K562 (cell line): ENCODE results near the gene SNTG2. TPM values are rescaled to one million over a fixed set of nuclear protein-coding genes. Genes with fewer than 3 reads are reported as not detected.

ENCODE experiments used
- ATAC-seq: fragments of 200-7000 bp; cut with Tn5 transposase; 3 replicates; pipeline ENCODE4 v1.9.1; 2020; ENCODE audit warnings: moderate library complexity
- BruUV-seq: library from RNA; stranded (reverse); fragments of 400-500 nt; replicated peaks from 2 replicates; lab custom pipeline; 2021; lab: Mats Ljungman, UMichigan
- CTCF ChIA-PET: fragments of 300-600 bp; formaldehyde crosslinking; extraction: SDS; loops from one replicate; lab custom pipeline; 2021; ENCODE audit warnings: low intra/inter-chr PET ratio; lab: Yijun Ruan, JAX
- POLR2A ChIA-PET: fragments of 300-600, 350-650 bp; sonication (Branson Sonifier 250); formaldehyde crosslinking; extraction: SDS; loops from one replicate; lab custom pipeline; 2021; ENCODE audit warnings: antibody characterized with exemption, inconsistent platforms; lab: Yijun Ruan, JAX
- DNase-seq, 4 experiments: peaks; one replicate each; pipeline versions ENCODE4 v3.0.0 to v3.0.0-alpha.2; 2011 to 2018; ENCODE audit warnings: low spot score in 3 of 4, mixed read lengths in 3 of 4; ENCODE audit errors: extremely low read depth in 1 of 4
- FAIRE-seq: peaks from 2 replicates; lab custom pipeline; 2011; peaks lifted over from hg19 to GRCh38; lab: Jason Lieb, UNC
- H2AFZ ChIP-seq: 2 replicates; pipeline ENCODE4 v1.6.0; 2011; ENCODE audit warnings: low read depth, low read length, control low read depth, inconsistent platforms
- H3K27ac ChIP-seq: fragments of 200-600 bp; 3 replicates; pipeline ENCODE4 v1.8.0; 2011; ENCODE audit warnings: low read depth, mild to moderate bottlenecking, control low read depth, inconsistent platforms, low read length, moderate library complexity, mixed read lengths; ENCODE audit errors: extremely low read depth
- H3K27me3 ChIP-seq, 2 experiments: fragments of 300-600 bp in 1 of 2; 2 replicates in 1 of 2; 3 replicates in 1 of 2; pipeline versions ENCODE4 v1.6.0 to v1.8.0; 2011; ENCODE audit warnings: inconsistent platforms in 2 of 2, low read length in 2 of 2, mild to moderate bottlenecking in 1 of 2, mixed read lengths in 1 of 2, moderate library complexity in 1 of 2; ENCODE audit not compliant: control insufficient read depth in 2 of 2, insufficient read depth in 2 of 2
- H3K36me3 ChIP-seq: fragments of 300-600 bp; 3 replicates; pipeline ENCODE4 v1.8.0; 2011; ENCODE audit warnings: mild to moderate bottlenecking, low read length, inconsistent platforms; ENCODE audit not compliant: control insufficient read depth, insufficient read depth
- H3K4me1 ChIP-seq, 2 experiments: fragments of 200-600 bp in 1 of 2; replicated peaks in 1 of 2; 2 replicates in 1 of 2; 3 replicates in 1 of 2; pipeline versions ENCODE4 v1.5.1 to v1.8.0; 2011; ENCODE audit warnings: inconsistent platforms in 2 of 2, low read length in 2 of 2, mild to moderate bottlenecking in 1 of 2, mixed read lengths in 1 of 2, moderate library complexity in 1 of 2; ENCODE audit not compliant: control insufficient read depth in 2 of 2, insufficient read depth in 2 of 2
- H3K4me2 ChIP-seq: 2 replicates; pipeline ENCODE4 v1.6.1; 2011; ENCODE audit warnings: low read length, control low read depth, inconsistent platforms, mixed read lengths; ENCODE audit not compliant: insufficient read depth
- H3K4me3 ChIP-seq: fragments of 200-600 bp; sonication (generic), shearing (Covaris generic); 2 replicates; pipeline ENCODE4 v1.5.1; 2016; ENCODE audit warnings: control low read depth, inconsistent platforms
- H3K79me2 ChIP-seq: fragments of 200-600 bp; 3 replicates; pipeline ENCODE4 v1.8.0; 2011; ENCODE audit warnings: low read length, inconsistent platforms; ENCODE audit not compliant: control insufficient read depth, insufficient read depth
- H3K9ac ChIP-seq, 2 experiments: 2 replicates each; pipeline versions ENCODE4 v1.6.0 to v1.6.1; 2011; ENCODE audit warnings: low read depth in 2 of 2, low read length in 2 of 2, control low read depth in 1 of 2, inconsistent platforms in 1 of 2, mild to moderate bottlenecking in 1 of 2, mixed read lengths in 1 of 2; ENCODE audit not compliant: insufficient read depth in 1 of 2
- H3K9me1 ChIP-seq: one replicate; pipeline ENCODE4 v1.6.0; 2011; ENCODE audit warnings: inconsistent platforms, mild to moderate bottlenecking, low read length, moderate library complexity; ENCODE audit not compliant: control insufficient read depth, insufficient read depth
- H3K9me3 ChIP-seq: replicated peaks from 2 replicates; pipeline ENCODE4 v1.5.1; 2011; ENCODE audit warnings: low read depth, low read length, inconsistent platforms; ENCODE audit not compliant: control insufficient read depth, insufficient read depth
- H4K20me1 ChIP-seq: replicated peaks from 2 replicates; pipeline ENCODE4 v1.6.1; 2011; ENCODE audit warnings: low read length, inconsistent platforms, mixed read lengths; ENCODE audit not compliant: control insufficient read depth, insufficient read depth
- BACH1 ChIP-seq: fragments of 200-800 bp; sonication (Bioruptor generic); IDR thresholded peaks from 2 replicates; pipeline ENCODE4 v1.6.1; 2016; ENCODE audit warnings: missing genetic modification characterization, missing compliant biosample characterization
- CAMTA2 ChIP-seq: fragments of 250-450 bp; sonication (Bioruptor Pico); conservative IDR thresholded peaks from 2 replicates; pipeline ENCODE4 v1.5.1; 2022
- COPS2 ChIP-seq: fragments of 450-650 bp; conservative IDR thresholded peaks from 2 replicates; pipeline ENCODE4 v1.6.1; 2016; ENCODE audit warnings: mild to moderate bottlenecking, moderate library complexity
- ETV6 ChIP-seq, 3 experiments: fragments of 150-350 bp in 1 of 3; sonication (generic) in 1 of 3; formaldehyde crosslinking in 1 of 3; IDR thresholded peaks; 2 replicates each; pipeline versions ENCODE4 v1.6.1 to v1.8.0; 2014 to 2022; ENCODE audit warnings: borderline replicate concordance in 2 of 3, low read depth in 2 of 3, antibody characterized with exemption in 1 of 3, low read length in 1 of 3, mild to moderate bottlenecking in 1 of 3, missing genetic modification reagents in 1 of 3
- FOXP1 ChIP-seq: sonication (generic); formaldehyde crosslinking; IDR thresholded peaks from 2 replicates; pipeline ENCODE4 v1.8.0; 2022; ENCODE audit warnings: mild to moderate bottlenecking, missing genetic modification reagents
- GABPA ChIP-seq: fragments of 200-800 bp; sonication (Bioruptor generic); conservative IDR thresholded peaks from 2 replicates; pipeline ENCODE4 v1.6.1; 2016; ENCODE audit warnings: low read depth, missing genetic modification characterization, missing compliant biosample characterization
- SLC30A9 ChIP-seq: fragments of 250-450 bp; sonication (Bioruptor Pico); IDR thresholded peaks from 2 replicates; pipeline ENCODE4 v1.8.0; 2022; ENCODE audit warnings: mild to moderate bottlenecking, moderate library complexity
- SMAD2 ChIP-seq: fragments of 150-350 bp; IDR thresholded peaks from 2 replicates; pipeline ENCODE4 v1.6.1; 2014; ENCODE audit warnings: low read depth, mild to moderate bottlenecking, low read length
- SP1 ChIP-seq: sonication (generic); formaldehyde crosslinking; IDR thresholded peaks from 2 replicates; pipeline ENCODE4 v1.8.1; 2022; ENCODE audit warnings: mild to moderate bottlenecking, missing genetic modification reagents
- SREBF2 ChIP-seq: sonication (generic); formaldehyde crosslinking; IDR thresholded peaks from 2 replicates; pipeline ENCODE4 v1.4.0; 2020; ENCODE audit warnings: mild to moderate bottlenecking, missing genetic modification reagents
- ZNF134 ChIP-seq: fragments of 250-450 bp; sonication (Bioruptor Pico); conservative IDR thresholded peaks from 2 replicates; pipeline ENCODE4 v1.4.0; 2020
- WGBS: fragments of 100-300 bp; shearing (Covaris generic); methylation state at CpG from one replicate; pipeline ENCODE4 v1.1.6; 2016; ENCODE audit warnings: low coverage, mixed read lengths; ENCODE audit not compliant: insufficient coverage; ENCODE audit errors: missing lambda C conversion rate; 5-methylcytosine and 5-hydroxymethylcytosine counted together
- in situ Hi-C: fragments of 300-500 bp; cut with MboI; formaldehyde crosslinking; loops from 4 replicates; pipeline ENCODE4 v1.15.0; 2018; ENCODE audit warnings: inconsistent platforms, mixed read lengths
- intact Hi-C: fragments of 100-400 bp; cut with micrococcal nuclease; formaldehyde crosslinking; loops from 2 replicates; pipeline ENCODE4 v1.14.2; 2022
- polyA plus RNA-seq, 8 experiments: library from polyadenylated mRNA; depleted of rRNA in 4 of 8; stranded (reverse) in 5 of 8; unstranded in 3 of 8; fragments of >200 nt; fragmentation: Nextera tagmentation in 2 of 8; fragmentation: Illumina TruSeq in 1 of 8; extraction: Ambion mirVana in 2 of 8; extraction: Trizol in 1 of 8; gene quantifications; 2 replicates each; pipeline versions ENCODE4 v1.2.1 to v1.2.3, GENCODE V29; 2011 to 2014; ENCODE audit warnings: inconsistent platforms in 1 of 8, missing spikeins in 1 of 8
- total RNA-seq, 7 experiments: library from RNA; depleted of rRNA in 6 of 7; stranded (reverse); fragments of >200 nt in 6 of 7; fragmentation: Illumina TruSeq in 2 of 7; extraction: Trizol in 2 of 7; gene quantifications; 2 replicates each; pipeline versions ENCODE4 v1.2.1 to v1.2.3, GENCODE V29; 2011 to 2021; ENCODE audit warnings: low replicate concordance in 1 of 7
- TF ChIP-seq, protein P1 (sequence below): fragments of 450-650 bp; formaldehyde crosslinking; IDR thresholded peaks from 2 replicates; pipeline ENCODE4 v1.4.0; 2020; ENCODE audit warnings: mild to moderate bottlenecking, moderate library complexity
- TF ChIP-seq, protein P2 (sequence below): fragments of 450-650 bp; IDR thresholded peaks from 2 replicates; pipeline ENCODE4 v1.6.1; 2014; ENCODE audit warnings: low read depth, mild to moderate bottlenecking, moderate library complexity, borderline replicate concordance

SNTG2 gene
- total and polyA plus RNA-seq, 9 of the 15 experiments (the other 6 are each of a cell fraction or from before 2014, with no cell fraction given): not detected

DNA sequence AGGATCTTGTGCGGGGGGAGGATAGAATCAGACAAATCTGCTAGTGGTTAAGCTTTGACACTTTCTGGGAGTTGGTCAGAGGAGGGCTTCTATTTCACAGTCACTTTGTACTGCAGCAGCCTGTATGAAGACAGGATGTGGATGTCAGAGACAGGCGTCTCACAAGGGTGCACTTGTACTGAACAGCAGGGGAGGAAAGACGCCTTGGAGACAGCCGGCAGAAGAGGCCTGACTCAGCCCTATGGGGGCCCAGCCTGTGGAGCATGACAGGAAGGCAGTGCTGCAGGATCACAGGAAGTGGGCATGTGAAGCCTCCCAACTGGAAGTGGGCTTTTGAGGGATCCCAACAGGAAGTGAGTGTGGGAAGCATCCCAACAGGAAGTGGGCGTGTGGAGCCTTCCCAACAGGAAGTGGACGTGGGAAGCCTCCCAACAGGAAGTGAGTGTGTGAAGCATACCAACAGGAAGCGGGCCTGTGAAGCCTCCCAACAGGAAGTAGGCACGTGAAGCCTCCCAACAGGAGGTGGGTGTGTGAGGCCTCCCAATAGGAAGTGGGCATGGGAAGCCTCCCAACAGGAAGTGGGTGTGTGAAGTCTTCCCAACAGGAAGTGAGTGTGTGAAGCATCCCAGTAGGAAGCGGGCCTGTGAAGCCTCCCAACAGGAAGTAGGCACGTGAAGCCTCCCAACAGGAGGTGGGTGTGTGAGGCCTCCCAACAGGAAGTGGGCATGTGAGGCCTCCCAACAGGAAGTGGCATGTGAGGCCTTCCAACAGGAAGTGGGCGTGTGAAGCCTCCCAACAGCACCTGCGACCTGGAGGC is 212.3 kb downstream of the SNTG2 start:
- ChIA-PET CTCF (no interaction called here), POLR2A (no interaction called here)
- H4K20me1 ChIP-seq: no peaks in the 10 kb centered on the region
- ATAC-seq (no peak), DNase-seq (no peak), FAIRE-seq (no peak)
- H3K9me1 ChIP-seq: no peaks in the 10 kb centered on the region
- TF ChIP-seq COPS2 (no peak), GABPA (tag) (peak; percentile 64), ETV6 (IDR thresholded peaks at IDR 0.05; ENCODE audit: borderline replicate concordance in 1 of 2, low read depth in 2 of 2, low read length in 1 of 2) (peak in 1 of 2 experiments; percentile 62; a peak in 2 of 4 replicates), ETV6 (CRISPR knock-in tag; IDR thresholded peaks at IDR 0.05; ENCODE audit: borderline replicate concordance) (no peak)
- intact Hi-C loops: no loop called here
- H3K27ac ChIP-seq: no peak overlapping the region
- no peaks in the 10 kb centered on the region for H3K36me3 ChIP-seq
- H3K9me3 ChIP-seq: no peaks in the 10 kb centered on the region
- H3K4me2 ChIP-seq: no peak overlapping the region
- BruUV-seq: no TSS peak
- no peak overlapping the region for H3K9ac ChIP-seq
- WGBS: 0% methylated on average over 11 of the region's 12 CpGs
- in situ Hi-C loops: no loop called here
- H3K4me1 ChIP-seq: no peaks in the 10 kb centered on the region
- no peaks in the 10 kb centered on the region for H3K79me2 ChIP-seq
- peaks cover 0 to 4% of the 10 kb centered on the region in 2 experiments; a peak in 1 of 5 replicates for H3K27me3 ChIP-seq
- no peak overlapping the region for H3K4me3 ChIP-seq
- no peak overlapping the region for H2AFZ ChIP-seq

DNA sequence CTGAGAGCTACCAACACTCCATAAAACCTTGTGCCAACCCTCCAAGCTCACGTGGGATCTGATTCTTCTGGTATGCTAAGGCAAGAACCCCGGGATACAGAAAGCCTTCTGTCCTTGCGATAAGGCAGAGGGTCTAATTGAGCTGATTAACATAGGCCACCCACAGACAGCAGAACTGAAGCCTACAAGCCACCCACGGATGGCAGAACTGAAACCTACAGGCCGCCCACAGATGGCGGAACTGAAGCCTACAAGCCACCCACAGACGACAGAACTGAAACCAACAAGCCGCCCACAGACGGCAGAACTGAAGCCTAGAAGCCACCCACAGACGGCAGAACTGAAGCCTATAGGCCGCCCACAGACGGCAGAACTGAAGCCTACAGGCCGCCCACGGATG is 216.3 kb downstream of the SNTG2 start:
- no TSS peak for BruUV-seq
- Histone ChIP-seq H3K36me3 (no peaks in the 10 kb centered on the region), H3K9me1 (no peaks in the 10 kb centered on the region), H3K27me3 (peaks cover 3 to 15% of the 10 kb centered on the region in 2 experiments; a peak in 3 of 5 replicates), H4K20me1 (no peaks in the 10 kb centered on the region), H3K4me3 (no peak overlapping the region), H3K4me1 (no peaks in the 10 kb centered on the region), H3K27ac (no peak overlapping the region), H3K79me2 (no peaks in the 10 kb centered on the region), H3K9me3 (no peaks in the 10 kb centered on the region), H3K4me2 (no peak overlapping the region), H2AFZ (no peak overlapping the region), H3K9ac (no peak overlapping the region)
- DNase-seq: no peak
- intact Hi-C loops (no loop called here), in situ Hi-C loops (no loop called here)
- ATAC-seq: no peak
- POLR2A ChIA-PET: no interaction called here
- CTCF ChIA-PET: no interaction called here
- WGBS: 32% methylated on average over 11 of the region's 14 CpGs
- no peak for FAIRE-seq
- no peak for TF ChIP-seq BACH1 (tag)
- no peak for TF ChIP-seq SMAD2
- TF ChIP-seq ZNF134 (CRISPR knock-in tag): no peak
- TF ChIP-seq CAMTA2 (CRISPR knock-in tag): no peak
- TF ChIP-seq, protein P1, sequence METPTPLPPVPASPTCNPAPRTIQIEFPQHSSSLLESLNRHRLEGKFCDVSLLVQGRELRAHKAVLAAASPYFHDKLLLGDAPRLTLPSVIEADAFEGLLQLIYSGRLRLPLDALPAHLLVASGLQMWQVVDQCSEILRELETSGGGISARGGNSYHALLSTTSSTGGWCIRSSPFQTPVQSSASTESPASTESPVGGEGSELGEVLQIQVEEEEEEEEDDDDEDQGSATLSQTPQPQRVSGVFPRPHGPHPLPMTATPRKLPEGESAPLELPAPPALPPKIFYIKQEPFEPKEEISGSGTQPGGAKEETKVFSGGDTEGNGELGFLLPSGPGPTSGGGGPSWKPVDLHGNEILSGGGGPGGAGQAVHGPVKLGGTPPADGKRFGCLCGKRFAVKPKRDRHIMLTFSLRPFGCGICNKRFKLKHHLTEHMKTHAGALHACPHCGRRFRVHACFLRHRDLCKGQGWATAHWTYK (CRISPR knock-in tag): no peak
- no peak for TF ChIP-seq FOXP1
- no peak for TF ChIP-seq SLC30A9
- no peak for TF ChIP-seq SREBF2 (CRISPR knock-in tag)
- TF ChIP-seq, protein P2, sequence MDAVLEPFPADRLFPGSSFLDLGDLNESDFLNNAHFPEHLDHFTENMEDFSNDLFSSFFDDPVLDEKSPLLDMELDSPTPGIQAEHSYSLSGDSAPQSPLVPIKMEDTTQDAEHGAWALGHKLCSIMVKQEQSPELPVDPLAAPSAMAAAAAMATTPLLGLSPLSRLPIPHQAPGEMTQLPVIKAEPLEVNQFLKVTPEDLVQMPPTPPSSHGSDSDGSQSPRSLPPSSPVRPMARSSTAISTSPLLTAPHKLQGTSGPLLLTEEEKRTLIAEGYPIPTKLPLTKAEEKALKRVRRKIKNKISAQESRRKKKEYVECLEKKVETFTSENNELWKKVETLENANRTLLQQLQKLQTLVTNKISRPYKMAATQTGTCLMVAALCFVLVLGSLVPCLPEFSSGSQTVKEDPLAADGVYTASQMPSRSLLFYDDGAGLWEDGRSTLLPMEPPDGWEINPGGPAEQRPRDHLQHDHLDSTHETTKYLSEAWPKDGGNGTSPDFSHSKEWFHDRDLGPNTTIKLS: no peak
- TF ChIP-seq SP1 (CRISPR knock-in tag): no peak
